GM20000 (cell line): Measurements from ENCODE around the gene CSNK1G1.

ENCODE experiments used
- DNase-seq: peaks from one replicate; pipeline ENCODE4 v3.0.0; 2012; ENCODE audit warnings: low spot score
- CTCF ChIP-seq: IDR thresholded peaks from 2 replicates; pipeline ENCODE4 v1.5.1; 2012; ENCODE audit warnings: mild to moderate bottlenecking, control low read depth; ENCODE audit errors: extremely low read depth, missing control alignments

Gene CSNK1G1

GRCh38 chr15:64197425-64197824 lies 158.5 kb downstream of the CSNK1G1 start:
- DNase-seq: no peak
- no peak for TF ChIP-seq CTCF

- DNase-seq: no peak
- TF ChIP-seq CTCF: no peak
Measured at GRCh38 chr15:64193971-64194370, 162.0 kb downstream of the CSNK1G1 start.

- TF ChIP-seq CTCF: no peak
- no peak for DNase-seq
Measured at GRCh38 chr15:64191971-64192830, 163.8 kb downstream of the CSNK1G1 start.

GRCh38 chr15:64187396-64188191 lies 168.4 kb downstream of the CSNK1G1 start:
- no peak for DNase-seq
- no peak for TF ChIP-seq CTCF

- TF ChIP-seq CTCF: no peak
- no peak for DNase-seq
Measured at GRCh38 chr15:64185146-64185911, 170.6 kb downstream of the CSNK1G1 start.

- no peak for DNase-seq
- no peak for TF ChIP-seq CTCF
Measured at GRCh38 chr15:64182859-64183370, 173.1 kb downstream of the CSNK1G1 start.
